Glomerular endothelial cell (primary cell): Measurements from ENCODE around the gene PTER. TPM values are rescaled to one million over a fixed set of nuclear protein-coding genes. Genes with fewer than 3 reads are reported as not detected.
A peak's percentile ranks its signal among the peaks of the same experiment; 100 is the strongest.

Source experiments
- DNase-seq: peaks from one replicate; pipeline ENCODE4 v3.0.0-alpha.2; 2011; ENCODE audit warnings: low read depth, low spot score; ENCODE audit errors: extremely low read depth
- total RNA-seq: library from RNA; depleted of rRNA; stranded (reverse); fragments of >200 nt; gene quantifications from 2 replicates; pipeline ENCODE4 v1.2.3, GENCODE V29; 2015

PTER gene, protein sequence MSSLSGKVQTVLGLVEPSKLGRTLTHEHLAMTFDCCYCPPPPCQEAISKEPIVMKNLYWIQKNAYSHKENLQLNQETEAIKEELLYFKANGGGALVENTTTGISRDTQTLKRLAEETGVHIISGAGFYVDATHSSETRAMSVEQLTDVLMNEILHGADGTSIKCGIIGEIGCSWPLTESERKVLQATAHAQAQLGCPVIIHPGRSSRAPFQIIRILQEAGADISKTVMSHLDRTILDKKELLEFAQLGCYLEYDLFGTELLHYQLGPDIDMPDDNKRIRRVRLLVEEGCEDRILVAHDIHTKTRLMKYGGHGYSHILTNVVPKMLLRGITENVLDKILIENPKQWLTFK
- total RNA-seq = 2.3 and 3.4 TPM in 2 replicates

DNA sequence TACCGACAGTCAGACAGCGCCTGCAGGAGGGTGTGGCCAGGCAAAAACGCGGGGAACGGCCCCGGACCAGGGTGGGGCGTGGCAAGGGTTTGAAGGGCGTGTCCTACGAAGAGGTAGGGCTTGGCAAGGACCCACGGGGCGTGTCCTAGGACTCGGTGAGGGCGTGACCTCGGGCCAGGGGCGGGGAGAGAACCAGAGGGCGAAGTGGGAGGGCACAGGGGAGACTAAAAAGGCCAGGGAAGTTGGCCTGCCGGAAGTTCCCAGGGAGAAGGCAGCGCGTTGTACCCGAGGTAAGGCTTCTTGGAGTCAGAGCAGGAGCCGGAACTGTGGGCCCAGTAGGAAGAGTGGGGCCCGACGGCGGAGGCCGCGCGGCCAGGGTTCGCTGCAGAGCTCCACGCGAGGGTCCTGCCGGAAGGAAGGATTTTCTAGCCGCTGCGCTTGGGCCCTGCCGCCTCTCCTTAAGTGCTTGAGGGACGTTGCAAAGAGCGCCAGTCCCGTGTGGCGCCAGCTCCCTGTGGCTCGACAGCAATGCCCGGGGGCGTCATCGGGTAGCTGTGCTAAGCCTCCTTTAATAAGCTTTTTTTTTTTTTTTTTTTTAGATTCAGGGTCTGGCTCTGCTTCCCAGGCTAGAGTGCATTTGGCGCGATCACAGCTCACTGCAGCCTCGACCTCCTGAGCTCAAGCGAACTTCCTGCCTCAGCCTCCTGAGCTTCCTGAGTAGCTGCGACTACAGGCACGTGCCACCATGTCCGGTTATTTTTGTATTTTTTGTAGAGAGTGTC is at the start of gene PTER:
Gene PTER, plus strand, starts transcription at position 253 of the 782 bp plus-strand sequence. CDS start 47,375 bp downstream, outside the sequence.
- peak; percentile 27 for DNase-seq

GRCh38 chr10:16392531-16393069 is 44.2 kb upstream of the PTER start:
- no peak for DNase-seq

DNA sequence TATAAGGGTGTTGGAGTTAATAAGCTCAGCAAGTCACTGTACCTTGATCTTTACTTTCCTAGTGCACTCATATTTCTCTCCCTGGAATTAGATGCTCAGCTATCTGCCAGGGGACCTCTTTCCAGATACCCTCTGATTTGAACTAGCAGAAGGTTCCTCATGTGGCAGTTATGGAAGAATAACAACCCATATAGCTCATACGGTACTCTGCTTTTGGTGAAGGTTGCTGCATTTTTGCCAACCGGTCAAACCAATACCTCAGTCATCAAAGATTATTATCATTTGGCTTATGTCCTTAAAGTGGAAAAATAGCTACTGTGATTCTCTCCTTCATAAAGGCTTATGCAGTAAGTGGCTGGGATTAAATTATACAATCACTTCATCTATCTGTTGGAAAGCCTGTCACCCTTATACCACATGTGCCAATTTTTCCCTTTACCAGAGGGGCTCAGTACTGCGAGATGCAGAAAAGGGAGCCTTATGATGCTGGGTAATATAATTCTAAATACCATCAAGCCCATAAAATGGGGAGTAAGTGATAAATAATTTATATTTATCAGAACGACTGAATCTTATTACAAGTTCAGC is 43.4 kb upstream of the PTER start:
- no peak for DNase-seq

DNA sequence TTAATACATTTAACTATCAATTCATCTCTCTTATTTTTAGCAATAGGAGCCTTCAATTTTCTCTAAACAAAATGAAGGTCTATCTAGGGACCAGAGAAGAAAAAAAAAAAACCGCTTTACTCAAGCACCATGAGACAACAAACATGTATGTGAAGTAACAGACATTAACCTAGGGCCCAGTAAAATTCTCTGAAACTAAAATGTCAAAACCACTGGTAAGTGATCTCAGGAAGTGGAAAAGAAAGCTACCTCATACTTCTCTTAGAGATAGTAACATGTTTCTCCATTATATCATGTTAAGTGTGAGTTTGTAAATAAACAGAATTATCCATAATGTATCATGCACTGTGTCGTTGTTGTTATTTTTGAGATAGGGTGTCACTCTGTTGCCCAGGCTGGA is 35.4 kb upstream of the PTER start:
- no peak for DNase-seq

DNA sequence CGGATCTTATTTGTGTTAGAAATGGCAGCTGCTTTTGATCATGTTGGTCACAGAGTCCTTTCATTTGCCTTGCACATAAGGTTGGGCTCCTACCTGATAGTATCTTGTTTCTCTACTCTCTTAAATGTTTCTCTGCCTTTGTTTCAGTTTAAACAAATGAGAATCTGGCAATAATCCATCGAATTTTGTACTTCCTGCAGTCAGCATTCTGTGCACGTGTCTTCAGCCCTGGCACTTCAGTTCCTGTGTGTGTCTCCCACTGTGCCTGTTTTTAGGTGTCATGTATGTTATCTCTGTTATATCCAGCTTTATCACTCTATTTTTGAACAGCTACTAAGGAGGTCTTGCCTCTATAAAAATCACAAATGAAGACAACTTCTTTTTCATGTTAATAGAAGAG is 28.4 kb upstream of the PTER start:
- DNase-seq = no peak

GRCh38 chr10:16417341-16417740 is 19.5 kb upstream of the PTER start:
- DNase-seq = no peak

- DNase-seq = no peak
These were observed 13.2 kb upstream of the PTER start for GRCh38 chr10:16423599-16423998.

- DNase-seq = no peak
These were observed 11.4 kb upstream of the PTER start for GRCh38 chr10:16425449-16425848.

GRCh38 chr10:16429539-16429938 is 7.3 kb upstream of the PTER start:
- DNase-seq = no peak

- no peak for DNase-seq
These were observed 448 bp upstream of the PTER start for GRCh38 chr10:16436367-16436757.

DNA sequence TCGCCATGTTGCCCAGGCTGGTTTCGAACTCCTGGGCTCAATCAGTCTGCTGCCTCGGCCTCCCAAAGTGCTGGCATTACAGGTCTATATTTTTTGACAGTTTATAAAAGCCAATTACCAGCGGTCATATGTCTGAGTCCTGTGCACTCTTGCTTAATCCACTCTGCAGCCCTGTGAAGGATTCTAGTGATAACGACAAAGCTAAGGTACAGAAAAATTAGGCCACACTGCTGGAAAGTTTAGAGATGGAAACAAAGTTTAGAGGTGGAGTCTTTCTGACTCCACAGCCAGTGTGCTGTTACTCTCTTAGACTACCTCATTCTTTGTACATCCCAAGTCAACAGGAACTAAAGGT is 707 bp downstream of the PTER start:
- DNase-seq = no peak

DNA sequence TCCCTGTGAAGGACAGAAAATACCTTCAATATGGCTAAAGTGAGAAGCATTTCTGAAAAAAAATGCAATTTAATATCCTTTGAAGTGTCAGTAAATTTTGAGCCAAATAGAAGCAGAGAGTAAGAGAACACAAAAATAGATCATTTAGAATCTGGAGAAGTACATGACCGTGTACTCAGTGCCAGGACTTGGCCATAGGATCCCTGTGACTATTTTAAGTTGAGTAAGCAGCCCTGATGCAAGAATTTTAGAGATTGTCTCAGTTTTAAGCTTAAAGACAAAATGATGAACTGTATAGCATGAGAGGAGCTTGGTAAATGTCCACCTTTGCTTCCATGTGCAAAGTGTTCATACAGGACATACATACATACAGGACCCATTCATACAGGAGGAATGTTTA is 2.5 kb downstream of the PTER start:
- DNase-seq = no peak

DNA sequence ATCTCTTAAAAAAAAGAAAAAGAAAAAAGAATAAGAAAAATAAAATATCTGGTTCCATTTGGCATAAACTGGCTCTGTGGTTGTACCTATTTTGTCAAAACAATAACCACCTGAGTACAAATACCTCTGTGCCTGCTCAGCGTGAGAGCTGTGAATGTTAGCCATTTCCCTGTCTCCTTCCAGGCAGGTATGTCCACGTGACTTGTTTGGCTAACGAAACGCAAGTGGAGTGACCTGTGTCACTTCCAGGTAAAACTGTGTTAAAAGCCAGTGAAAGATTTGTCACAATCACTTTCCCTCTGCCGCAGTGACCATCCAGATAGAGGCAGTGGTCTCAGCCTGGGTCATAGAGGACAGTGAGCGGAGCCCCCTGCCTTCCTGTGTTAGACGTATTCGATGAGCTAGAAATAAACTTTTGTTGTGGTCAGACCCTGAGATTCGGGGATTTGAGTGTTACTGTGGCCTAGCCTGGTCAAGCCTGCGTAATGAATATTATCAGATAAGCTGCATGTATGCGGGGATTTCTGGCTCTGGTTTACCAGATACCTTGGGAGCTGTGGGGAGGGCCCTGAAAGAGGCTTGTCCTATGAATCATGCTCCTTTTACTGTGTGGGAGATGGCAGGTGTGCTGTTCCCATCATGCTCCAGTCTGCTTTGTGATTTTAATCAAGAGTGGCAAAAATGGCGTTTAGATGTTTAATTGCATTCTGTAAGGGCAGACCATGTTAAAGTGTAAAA is 3.8 kb downstream of the PTER start:
- no peak for DNase-seq

- DNase-seq = no peak
These were observed 4.5 kb downstream of the PTER start for GRCh38 chr10:16441173-16441840.

DNA sequence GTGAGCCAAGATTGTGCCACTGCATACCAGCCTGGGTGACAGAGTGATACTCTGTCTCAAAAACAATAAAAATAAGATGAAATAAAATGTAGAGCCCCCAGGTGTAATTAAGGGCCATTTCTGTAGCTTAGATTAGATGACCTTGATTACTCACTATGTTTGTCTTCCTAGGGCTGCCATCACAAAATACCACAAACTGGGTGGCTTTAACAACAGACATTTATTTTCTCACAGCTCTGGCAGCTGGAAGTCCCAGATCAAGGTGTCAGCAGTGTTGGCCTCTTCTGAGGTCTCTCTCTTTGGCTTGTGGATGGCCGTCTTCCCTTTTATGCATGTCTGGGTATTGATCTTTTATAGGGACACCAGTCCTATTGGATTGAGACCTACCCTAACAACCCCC is 6.1 kb downstream of the PTER start:
- DNase-seq = no peak

GRCh38 chr10:16445770-16446469 is 9.1 kb downstream of the PTER start:
- DNase-seq = no peak

DNA sequence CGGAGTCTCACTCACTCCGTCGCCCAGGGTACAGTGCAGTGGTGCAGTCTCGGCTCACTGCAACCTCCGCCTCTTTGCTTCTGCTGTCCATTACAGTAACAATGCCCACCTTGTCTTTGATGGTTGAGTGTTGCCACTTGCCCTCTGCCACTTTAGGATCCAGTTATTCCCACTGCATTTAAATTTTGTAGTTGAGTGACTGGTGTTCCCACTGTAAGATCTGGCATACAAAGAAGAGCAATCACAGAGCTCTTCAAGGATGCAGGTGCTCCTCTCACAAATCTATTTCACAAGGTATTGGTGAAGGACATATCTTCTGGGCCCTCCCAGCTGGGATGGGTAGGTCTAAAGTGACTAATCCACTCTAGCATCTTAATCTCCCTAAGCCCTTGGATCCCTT is 12.6 kb downstream of the PTER start:
- DNase-seq = no peak

- no peak for DNase-seq
These were observed 21.6 kb downstream of the PTER start for GRCh38 chr10:16458166-16458955.

DNA sequence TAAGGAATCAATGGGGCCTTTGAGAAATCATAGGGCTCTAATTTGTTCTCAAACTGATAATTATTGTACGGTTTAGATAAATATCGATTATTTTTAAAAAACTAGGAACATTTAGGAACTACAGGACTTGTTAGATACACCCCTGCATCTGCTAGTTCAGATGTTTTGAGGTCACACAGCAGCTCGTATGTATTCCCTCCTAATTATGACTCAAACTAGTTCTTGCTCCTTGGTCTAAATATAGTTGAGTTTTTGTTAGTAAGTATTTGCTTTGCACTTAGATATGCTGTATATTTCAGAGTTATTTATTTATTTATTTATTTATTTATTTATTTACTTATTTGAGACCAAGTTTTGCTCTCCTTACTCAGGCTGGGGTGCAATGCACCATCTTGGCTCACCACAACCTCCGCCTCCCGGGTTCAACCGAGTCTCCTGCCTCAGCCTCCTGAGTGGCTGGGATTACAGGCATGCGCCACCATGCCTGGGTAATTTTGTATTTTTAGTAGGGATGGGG is 22.7 kb downstream of the PTER start:
- no peak for DNase-seq
